Measurements from ENCODE around the gene PRPF8. TPM values are rescaled to one million over a fixed set of nuclear protein-coding genes. Genes with fewer than 3 reads are reported as not detected.
A peak's percentile ranks its signal among the peaks of the same experiment; 100 is the strongest.

The PRPF8 gene
- total RNA-seq, 1 experiment from 2014 or later = 398 TPM

GRCh38 chr17:1644493-1645206, 40.0 kb downstream of the PRPF8 start:
- no peaks in the 10 kb centered on the region for H3K27me3 Mint-ChIP-seq (ENCODE audit: insufficient read depth, unreplicated experiment)
- Histone ChIP-seq H3K4me1 (peaks cover 13% of the 10 kb centered on the region; the same call in 1 of the 2 replicates), H3K9me3 (no peaks in the 10 kb centered on the region), H3K36me3 (ENCODE audit: control insufficient read depth, insufficient read depth, low read length) (no peaks in the 10 kb centered on the region; the same call in 1 of the 2 replicates), H3K27me3 (replicated peaks; ENCODE audit: control insufficient read depth, insufficient read depth, low read length) (no peaks in the 10 kb centered on the region), H3K4me3 (ENCODE audit: low read depth, low read length) (no peak overlapping the region)
- TF ChIP-seq CTCF (IDR thresholded peaks at IDR 0.05; ENCODE audit: insufficient read depth in 1 of 2, low read depth in 1 of 2, low read length in 1 of 2, severe bottlenecking in 1 of 2, unreplicated experiment in 1 of 2) = no peak
- peak overlapping the region; percentile 79 for H3K4me3 Mint-ChIP-seq (ENCODE audit: unreplicated experiment)
- no peak overlapping the region for H3K27ac Mint-ChIP-seq (ENCODE audit: unreplicated experiment)
- no TSS peak for BruUV-seq (replicated peaks)
- CTCF ChIA-PET = no interaction called here
- peaks cover 10% of the 10 kb centered on the region for H3K36me3 Mint-ChIP-seq (ENCODE audit: insufficient read depth, unreplicated experiment)
- no peaks in the 10 kb centered on the region for H3K9me3 Mint-ChIP-seq (ENCODE audit: unreplicated experiment)
- H3K4me1 Mint-ChIP-seq (ENCODE audit: low read depth, unreplicated experiment) = no peaks in the 10 kb centered on the region
- POLR2A ChIA-PET = no interaction called here
- intact Hi-C loops (cut with micrococcal nuclease; ENCODE audit: unreplicated experiment) = no loop called here
- DNase-seq = no peak

GRCh38 chr17:1643999-1644492, 40.6 kb downstream of the PRPF8 start:
- CTCF ChIA-PET = interaction anchor here (0.6 to 1.2 kb wide), 5 partner anchors 14 to 273 kb away, joined by 3 to 7 read pairs (median 3); no protein-coding TSS in a partner anchor
- Mint-ChIP-seq H3K4me3 (ENCODE audit: unreplicated experiment) (peak overlapping the region; percentile 79), H3K36me3 (ENCODE audit: insufficient read depth, unreplicated experiment) (peaks cover 9% of the 10 kb centered on the region), H3K4me1 (ENCODE audit: low read depth, unreplicated experiment) (no peaks in the 10 kb centered on the region), H3K27me3 (ENCODE audit: insufficient read depth, unreplicated experiment) (no peaks in the 10 kb centered on the region), H3K27ac (ENCODE audit: unreplicated experiment) (no peak overlapping the region), H3K9me3 (ENCODE audit: unreplicated experiment) (no peaks in the 10 kb centered on the region)
- no TSS peak for BruUV-seq (replicated peaks)
- Histone ChIP-seq H3K4me1 (peaks cover 13% of the 10 kb centered on the region; the same call in 1 of the 2 replicates), H3K4me3 (ENCODE audit: low read depth, low read length) (peak overlapping the region; percentile 60), H3K9me3 (no peaks in the 10 kb centered on the region), H3K27me3 (replicated peaks; ENCODE audit: control insufficient read depth, insufficient read depth, low read length) (no peaks in the 10 kb centered on the region), H3K36me3 (ENCODE audit: control insufficient read depth, insufficient read depth, low read length) (no peaks in the 10 kb centered on the region; the same call in 1 of the 2 replicates)
- intact Hi-C loops (cut with micrococcal nuclease; ENCODE audit: unreplicated experiment) = loop anchor here (1.0 kb wide), 1 partner anchor 16 kb away; the partner anchor contains the start of gene SLC43A2
- POLR2A ChIA-PET = interaction anchor here (1.2 kb wide), 1 partner anchor 73 kb away, joined by 4 read pairs; no protein-coding TSS in a partner anchor
- DNase-seq = no peak
- no peak for TF ChIP-seq CTCF (IDR thresholded peaks at IDR 0.05; ENCODE audit: insufficient read depth in 1 of 2, low read depth in 1 of 2, low read length in 1 of 2, severe bottlenecking in 1 of 2, unreplicated experiment in 1 of 2)

GRCh38 chr17:1643293-1643998, 41.2 kb downstream of the PRPF8 start:
- H3K27me3 ChIP-seq (replicated peaks; ENCODE audit: control insufficient read depth, insufficient read depth, low read length) = no peaks in the 10 kb centered on the region
- H3K4me3 ChIP-seq (ENCODE audit: low read depth, low read length) = peak overlapping the region; percentile 60
- H3K27me3 Mint-ChIP-seq (ENCODE audit: insufficient read depth, unreplicated experiment) = no peaks in the 10 kb centered on the region
- peaks cover 13% of the 10 kb centered on the region; the same call in 1 of the 2 replicates for H3K4me1 ChIP-seq
- H3K4me3 Mint-ChIP-seq (ENCODE audit: unreplicated experiment) = peak overlapping the region; percentile 79
- DNase-seq = peak; percentile 91 to 92
- ChIA-PET CTCF (interaction anchor here (0.6 to 1.2 kb wide), 8 partner anchors 13 to 389 kb away, joined by 3 to 7 read pairs (median 4); no protein-coding TSS in a partner anchor), POLR2A (interaction anchor here (1.2 kb wide), 1 partner anchor 73 kb away, joined by 4 read pairs; no protein-coding TSS in a partner anchor)
- no peaks in the 10 kb centered on the region for H3K9me3 Mint-ChIP-seq (ENCODE audit: unreplicated experiment)
- H3K27ac Mint-ChIP-seq (ENCODE audit: unreplicated experiment) = peak overlapping the region; percentile 10
- intact Hi-C loops (cut with micrococcal nuclease; ENCODE audit: unreplicated experiment) = loop anchor here (1.0 kb wide), 1 partner anchor 15 kb away; the partner anchor contains the start of gene SLC43A2
- no peaks in the 10 kb centered on the region for H3K4me1 Mint-ChIP-seq (ENCODE audit: low read depth, unreplicated experiment)
- no peaks in the 10 kb centered on the region; the same call in 1 of the 2 replicates for H3K36me3 ChIP-seq (ENCODE audit: control insufficient read depth, insufficient read depth, low read length)
- peaks cover 9% of the 10 kb centered on the region for H3K36me3 Mint-ChIP-seq (ENCODE audit: insufficient read depth, unreplicated experiment)
- no TSS peak for BruUV-seq (replicated peaks)
- TF ChIP-seq CTCF (IDR thresholded peaks at IDR 0.05; ENCODE audit: insufficient read depth in 1 of 2, low read depth in 1 of 2, low read length in 1 of 2, severe bottlenecking in 1 of 2, unreplicated experiment in 1 of 2) = peak; percentile 23 to 49
- H3K9me3 ChIP-seq = no peaks in the 10 kb centered on the region
